NCI-H460 (cell line): ENCODE data around the gene KCTD1. TPM values are rescaled to one million over a fixed set of nuclear protein-coding genes. Genes with fewer than 3 reads are reported as not detected.
A peak's percentile ranks its signal among the peaks of the same experiment; 100 is the strongest.

ENCODE experiments used
- DNase-seq: peaks from one replicate; pipeline ENCODE4 v3.0.0-alpha.2; 2016; ENCODE audit warnings: low read depth; ENCODE audit errors: extremely low read depth
- polyA plus RNA-seq: library from polyadenylated mRNA; depleted of rRNA; stranded (reverse); fragments of >200 nt; gene quantifications from 2 replicates; pipeline ENCODE4 v1.2.3, GENCODE V29; 2014; cell fraction: nucleus; rRNA removed
- total RNA-seq: library from RNA; depleted of rRNA; stranded (reverse); fragments of >200 nt; shearing (Covaris generic); gene quantifications from 2 replicates; pipeline ENCODE4 v1.2.3, GENCODE V29; 2014; rRNA removed

Gene KCTD1
- total RNA-seq: 17.2 and 22.5 TPM in 2 replicates
- 11.6 and 16.0 TPM in 2 replicates for polyA plus RNA-seq

DNA sequence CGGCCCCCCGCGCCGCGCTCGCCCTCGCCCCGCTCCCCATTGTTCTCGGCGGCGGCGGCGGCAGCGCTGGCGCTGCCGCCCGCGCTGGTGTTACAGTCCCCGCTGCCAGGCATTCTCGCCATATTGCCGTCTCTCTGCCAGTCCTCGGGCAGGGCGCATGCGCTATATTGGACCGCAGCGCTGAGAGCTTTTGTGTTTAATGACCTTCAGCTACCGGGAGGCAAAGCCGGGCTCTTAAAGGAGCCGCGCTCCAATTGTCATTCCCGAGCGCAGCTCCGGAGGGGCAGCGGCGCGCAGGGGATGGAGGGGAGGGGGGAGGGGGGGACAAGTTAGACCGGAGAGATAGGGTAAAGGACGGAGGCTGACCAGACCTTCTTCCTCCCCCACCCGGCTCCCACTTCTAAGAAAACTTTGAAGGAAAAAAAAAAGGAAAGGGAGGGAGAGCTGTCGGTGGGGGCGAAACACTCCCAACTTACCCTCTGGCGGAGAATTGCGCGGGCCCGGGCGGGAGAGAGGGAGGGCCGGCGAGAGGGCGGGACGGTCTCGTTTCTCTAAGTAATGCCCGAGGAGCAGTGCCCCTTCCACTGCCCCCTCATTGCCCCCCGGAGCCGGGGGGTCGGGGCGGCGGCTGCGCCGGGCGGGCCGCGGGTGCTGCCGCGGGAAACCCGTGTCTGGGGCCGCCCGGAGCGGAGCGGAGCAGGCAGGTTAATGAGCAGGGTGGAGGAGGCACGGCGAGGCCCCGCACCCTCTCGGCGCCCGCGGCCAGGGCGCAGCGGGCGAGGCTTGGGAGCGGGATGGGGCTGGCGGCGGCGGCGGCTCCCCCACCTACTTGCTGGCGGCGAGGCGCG, at the start of gene KCTD1:
KCTD1 (minus strand) TSS at position 139 of the 848 bp plus-strand sequence; CDS start at position 122, 17 bp downstream.
- peak; percentile 76 for DNase-seq

DNA sequence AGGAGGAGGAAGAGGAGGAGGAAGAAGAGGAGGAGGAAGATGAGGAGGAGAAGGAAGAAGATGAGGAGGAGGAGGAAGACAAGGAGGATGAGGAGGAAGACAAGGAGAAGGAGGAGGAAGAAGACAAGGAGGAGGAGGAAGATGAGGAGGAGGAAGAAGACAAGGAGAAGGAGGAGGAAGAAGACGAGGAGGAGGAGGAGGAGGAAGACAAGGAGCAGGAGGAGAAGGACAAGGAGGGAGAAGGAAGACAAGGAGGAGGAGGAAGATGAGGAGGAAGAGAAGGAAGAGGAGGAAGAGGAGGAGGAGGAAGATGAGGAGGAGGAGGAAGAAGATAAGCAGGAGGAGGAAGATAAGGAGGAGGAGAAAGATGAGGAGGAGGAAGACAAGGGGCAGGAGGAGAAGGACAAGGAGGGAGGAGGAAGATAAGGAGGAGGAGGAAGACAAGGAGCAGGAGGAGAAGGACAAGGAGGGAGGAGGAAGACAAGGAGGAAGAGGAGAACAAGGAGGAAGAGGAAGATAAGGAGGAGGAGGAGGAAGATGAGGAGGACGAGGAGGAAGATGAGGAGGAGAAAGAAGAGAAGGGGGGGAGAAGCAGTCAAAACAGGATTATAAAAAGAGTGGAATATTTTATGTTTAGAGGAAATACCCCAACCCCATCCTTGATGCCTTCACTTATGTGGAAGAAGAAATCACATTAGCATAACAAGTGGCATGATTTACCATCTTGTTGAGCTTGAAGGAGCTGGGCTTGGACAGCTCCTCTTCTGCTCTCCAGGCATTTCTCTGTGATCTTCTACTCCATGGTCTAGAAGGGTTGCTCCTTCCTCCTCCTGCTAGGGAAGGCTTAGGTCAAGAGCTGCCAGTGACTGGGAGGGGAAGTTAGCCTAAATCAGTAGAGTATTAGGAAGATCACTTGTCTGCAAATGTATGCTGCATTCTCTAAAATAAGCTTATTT, 45.3 kb upstream of the KCTD1 start:
- DNase-seq: no peak

DNA sequence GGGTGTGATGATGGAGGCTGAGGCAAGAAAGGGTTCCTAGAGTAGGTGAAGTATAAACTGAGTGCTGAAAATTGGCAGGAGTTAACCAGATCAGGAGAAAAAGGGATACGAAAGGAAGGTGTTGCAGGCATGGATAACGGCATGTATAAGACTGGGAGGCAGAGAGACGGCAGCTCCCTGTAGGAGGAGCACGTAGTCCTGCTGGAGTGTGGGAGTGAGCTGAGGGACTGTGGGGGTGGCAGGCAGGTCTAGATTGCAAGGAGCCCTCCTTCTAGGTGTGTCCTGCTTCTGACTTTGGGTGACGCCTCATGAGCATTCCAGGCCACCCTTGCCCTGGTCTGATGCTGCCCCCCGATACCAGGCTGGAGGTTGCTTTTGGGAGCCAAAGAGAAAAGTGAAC, 36.4 kb upstream of the KCTD1 start:
- no peak for DNase-seq

DNA sequence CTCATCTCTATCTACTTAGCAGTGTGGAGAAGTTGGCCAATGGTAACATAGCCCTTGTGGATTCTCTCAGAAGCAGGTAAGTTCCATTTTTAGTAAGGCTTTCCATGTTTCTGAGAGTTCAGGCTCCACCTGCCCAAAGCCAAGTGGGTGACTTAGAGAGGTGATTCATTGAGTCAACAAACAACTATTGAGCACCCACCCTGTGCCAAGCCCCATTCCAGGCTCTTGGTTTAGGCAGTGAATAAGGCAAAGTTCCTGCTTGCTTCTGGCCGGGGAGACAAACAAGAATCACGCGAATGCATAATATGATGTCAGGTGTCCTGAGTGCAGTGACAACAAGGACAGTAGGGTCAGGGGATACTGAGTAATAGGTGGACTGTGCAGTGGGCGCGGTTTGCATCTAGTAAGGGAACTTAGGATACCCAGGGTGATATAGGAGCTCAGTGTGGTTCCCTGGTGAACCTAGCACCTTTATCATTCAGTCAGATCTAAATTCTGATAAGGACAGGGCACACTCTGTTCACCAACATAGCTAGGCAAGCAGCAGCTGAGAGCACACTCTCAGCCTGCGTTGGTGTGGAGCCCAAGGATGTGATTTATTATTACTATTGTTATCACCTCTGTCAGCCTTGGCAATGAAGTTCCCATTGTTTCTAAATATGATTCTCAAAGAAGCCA, 31.7 kb upstream of the KCTD1 start:
- no peak for DNase-seq

GRCh38 chr18:26575865-26576217, 27.5 kb upstream of the KCTD1 start:
- peak; percentile 8 for DNase-seq

GRCh38 chr18:26574958-26575864, 26.9 kb upstream of the KCTD1 start:
- DNase-seq: peak; percentile 23

DNA sequence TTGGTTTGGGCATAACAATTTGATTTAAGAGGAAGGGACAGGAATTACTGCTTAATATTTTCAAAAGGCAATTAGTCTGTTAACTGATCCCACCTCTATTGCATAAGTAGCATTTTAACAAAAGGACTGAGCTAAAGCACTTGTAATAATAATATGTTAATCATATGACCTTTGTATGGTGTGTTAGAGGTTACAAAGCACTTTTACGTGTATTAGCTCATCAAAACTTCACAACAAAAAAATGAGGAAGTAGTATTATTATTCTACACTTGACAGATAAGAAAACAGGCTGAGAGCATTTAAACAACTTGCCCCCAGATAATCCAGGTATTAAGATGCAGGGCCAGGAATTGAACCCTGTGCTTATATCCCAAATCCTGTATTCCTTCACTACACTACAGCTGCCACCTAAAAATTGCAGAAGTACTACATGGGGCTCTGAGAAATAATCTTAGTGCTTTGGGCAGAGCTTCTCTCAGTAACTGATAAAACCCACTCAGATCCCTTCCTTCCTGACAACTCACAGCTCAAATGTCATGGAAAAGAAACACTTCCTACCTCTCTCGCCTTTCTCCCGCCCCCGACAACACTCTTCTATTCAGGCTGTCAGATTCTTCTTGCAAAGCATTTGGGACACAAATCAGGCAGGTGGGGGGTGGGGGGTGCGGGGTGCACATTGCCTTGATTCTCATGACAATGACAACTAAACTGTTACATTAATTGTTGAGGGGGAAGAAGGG, 20.7 kb upstream of the KCTD1 start:
- no peak for DNase-seq

GRCh38 chr18:26568513-26568912, 20.2 kb upstream of the KCTD1 start:
- DNase-seq: no peak

- no peak for DNase-seq
These were observed 18.7 kb upstream of the KCTD1 start for GRCh38 chr18:26566874-26567555.

DNA sequence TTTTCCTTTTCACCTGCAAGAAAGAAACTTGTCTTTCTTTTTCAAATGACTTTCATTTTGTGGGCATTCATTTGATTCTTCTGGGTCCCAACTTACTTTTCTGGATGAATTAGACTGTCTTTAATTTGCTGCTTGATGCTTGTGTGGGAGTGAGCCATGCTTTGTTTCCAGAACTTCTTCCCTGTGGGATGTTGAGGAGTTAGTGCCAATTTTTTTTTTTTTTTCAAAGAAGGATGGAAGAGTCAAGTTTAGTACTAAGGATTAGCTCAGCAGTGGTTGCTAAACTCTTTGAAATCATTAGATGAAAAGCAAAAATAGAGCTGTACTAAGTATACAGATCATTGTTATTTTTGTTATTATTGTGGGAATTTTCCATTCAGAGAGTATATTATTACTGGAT, 17.2 kb upstream of the KCTD1 start:
- no peak for DNase-seq

DNA sequence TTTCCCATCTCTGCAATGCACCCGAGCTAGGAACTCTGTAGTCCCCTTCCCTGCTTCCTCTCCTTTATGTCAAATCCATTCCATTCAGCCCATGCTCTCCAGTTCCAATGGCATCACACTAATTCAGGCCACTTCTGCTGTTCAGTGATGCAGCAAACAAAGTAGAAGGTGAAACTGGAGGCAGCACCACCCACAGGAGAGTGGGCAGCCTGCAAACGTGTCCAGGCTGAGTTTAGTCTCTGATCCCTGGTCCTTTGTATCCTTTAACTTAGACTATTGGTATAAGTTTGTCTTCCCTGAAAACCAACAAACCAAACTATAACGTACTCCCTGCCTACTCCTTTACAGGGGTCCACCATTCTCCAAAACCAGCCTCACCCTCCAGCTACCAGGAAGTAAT, 14.7 kb upstream of the KCTD1 start:
- no peak for DNase-seq

DNA sequence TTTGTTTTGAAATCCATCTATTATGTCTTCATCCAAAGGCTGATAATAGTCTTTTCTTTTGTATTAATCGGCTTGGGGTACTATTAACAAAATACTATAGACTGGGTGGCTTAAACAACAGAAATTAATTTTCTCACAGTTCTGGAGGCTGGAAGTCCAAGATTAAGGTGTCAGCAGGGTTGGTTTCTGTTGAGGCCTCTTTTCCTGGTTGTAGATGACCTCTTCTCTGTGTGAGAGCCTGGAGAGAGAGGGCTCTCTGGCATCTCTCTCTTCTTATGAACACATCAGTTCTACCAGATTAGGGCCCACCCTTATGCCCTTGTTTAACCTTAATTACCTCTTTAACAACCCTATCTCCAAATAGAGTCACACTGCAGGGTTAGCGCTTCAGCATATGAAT, 14.2 kb upstream of the KCTD1 start:
- DNase-seq: no peak

DNA sequence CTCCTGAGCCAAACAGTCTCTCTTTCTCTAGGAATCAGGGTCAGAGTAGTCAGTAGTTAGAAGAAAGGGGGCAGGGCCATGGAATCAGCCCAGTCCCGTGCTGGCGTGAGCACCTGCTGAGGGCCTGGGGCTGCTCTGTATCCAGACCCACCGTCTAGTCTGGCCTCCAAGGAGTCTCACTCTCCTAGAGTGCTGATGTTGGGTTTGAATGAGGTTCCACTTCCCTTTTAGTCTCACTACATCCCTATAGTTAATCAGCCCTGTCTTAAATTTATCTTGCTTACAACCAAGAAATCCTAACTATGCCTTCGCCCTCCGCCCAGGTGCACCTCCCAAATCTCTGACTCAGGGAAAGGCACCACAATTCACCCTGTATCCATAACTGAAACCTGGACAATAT, 13.4 kb upstream of the KCTD1 start:
- no peak for DNase-seq

DNA sequence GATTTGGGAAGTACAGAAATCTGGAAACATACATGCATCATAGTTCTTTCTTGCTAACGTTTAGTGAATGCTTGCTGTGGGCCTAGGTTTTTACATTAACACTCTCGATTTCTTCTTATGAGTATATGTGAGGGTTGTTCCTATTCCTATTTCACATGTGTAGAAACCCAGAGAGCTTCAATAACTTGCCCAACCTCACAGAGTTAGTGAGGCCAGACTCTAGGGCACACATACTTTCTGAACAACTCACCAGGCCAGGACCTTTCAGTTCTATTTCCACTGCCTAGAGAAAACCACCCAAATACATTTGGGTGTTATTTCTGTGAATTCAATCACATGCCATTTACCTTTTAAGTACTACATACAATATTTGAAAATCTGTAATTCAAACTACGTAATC, 8.2 kb upstream of the KCTD1 start:
- DNase-seq: no peak

- DNase-seq: no peak
These were observed 7.6 kb upstream of the KCTD1 start for GRCh38 chr18:26555804-26556553.

GRCh38 chr18:26553943-26554342, 5.6 kb upstream of the KCTD1 start:
- no peak for DNase-seq

DNA sequence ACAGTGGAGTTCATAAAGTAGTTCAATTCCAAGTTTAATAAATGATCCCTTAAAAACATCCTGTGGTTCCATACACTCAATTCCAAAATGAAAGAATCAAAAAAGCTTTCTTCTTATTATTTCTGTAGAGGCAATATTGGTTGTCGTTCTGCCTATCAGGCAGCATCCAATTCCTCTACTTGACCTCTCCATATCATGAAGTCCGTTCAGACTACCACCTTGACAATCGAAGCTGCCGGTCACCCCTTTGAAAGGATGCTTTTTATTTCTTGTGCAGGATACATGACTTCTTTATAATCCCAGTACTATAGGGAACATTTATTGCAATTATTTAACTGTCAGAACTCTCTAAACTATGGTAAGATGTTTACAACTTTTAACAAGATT, 3.3 kb upstream of the KCTD1 start:
- DNase-seq: no peak
